HG03066 (cell line): ENCODE data around the gene CCDC177.

ENCODE experiments used
- ATAC-seq: cut with Tn5 transposase; IDR thresholded peaks from one replicate; pipeline ENCODE4 v1.9.1; 2021; ENCODE audit warnings: low read depth; ENCODE audit not compliant: unreplicated experiment

The CCDC177 gene

DNA sequence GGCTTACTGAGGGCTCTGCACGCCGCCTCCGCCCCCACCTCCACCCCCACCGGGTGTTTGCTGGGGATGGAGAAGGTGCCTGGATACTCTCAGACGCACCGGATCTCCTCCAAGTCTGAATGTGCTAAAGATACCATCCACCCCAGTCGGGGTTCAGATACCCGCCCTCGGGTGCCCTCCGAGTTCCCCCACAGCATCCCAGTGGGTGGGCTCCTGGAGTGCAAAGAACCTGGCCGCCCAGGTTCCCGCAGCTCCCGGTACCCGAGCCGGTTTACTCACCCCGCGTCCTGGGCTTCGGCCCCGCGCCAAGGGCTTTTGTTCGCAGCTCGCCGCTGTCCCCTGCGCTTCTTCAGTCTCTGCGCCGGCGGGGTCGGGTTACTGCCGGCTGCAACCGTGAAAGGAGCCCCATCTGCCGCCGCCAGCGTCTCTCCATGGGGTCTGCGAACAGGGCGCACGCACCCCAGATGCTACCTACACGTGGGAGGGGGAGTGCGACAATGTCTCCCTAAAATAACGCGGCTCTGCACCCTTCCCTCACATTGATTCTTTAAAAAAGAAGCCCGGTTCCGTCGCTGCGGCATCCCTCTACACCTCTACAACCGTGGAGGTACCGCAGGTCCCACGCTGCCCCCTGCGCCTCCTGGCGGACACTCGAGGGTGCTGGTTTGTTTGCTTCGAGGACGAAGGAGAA, at the start of gene CCDC177:
Gene CCDC177 (minus strand): TSS at position 609 of the 691 bp plus-strand sequence. CDS start 1,249 bp downstream, outside the sequence.
- ATAC-seq, result no peak

DNA sequence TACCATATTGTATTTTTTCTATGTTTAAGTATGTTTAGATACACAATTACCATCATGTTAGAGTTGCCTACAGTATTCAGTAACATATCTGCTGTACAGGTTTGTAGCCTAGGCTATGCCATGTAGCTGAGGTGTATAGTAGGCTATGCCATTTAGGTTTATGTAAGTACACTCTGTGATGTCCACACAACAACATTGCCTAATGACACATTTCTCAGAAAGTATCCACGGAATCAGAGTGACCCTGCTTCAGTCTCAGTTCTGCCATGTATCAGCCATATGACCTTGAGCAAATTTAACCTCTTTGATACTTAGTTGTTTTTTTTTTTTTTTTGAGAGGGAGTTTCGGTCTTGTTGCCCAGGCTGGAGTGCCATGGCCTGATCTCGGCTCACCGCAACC, 49.5 kb upstream of the CCDC177 start:
- no peak for ATAC-seq

DNA sequence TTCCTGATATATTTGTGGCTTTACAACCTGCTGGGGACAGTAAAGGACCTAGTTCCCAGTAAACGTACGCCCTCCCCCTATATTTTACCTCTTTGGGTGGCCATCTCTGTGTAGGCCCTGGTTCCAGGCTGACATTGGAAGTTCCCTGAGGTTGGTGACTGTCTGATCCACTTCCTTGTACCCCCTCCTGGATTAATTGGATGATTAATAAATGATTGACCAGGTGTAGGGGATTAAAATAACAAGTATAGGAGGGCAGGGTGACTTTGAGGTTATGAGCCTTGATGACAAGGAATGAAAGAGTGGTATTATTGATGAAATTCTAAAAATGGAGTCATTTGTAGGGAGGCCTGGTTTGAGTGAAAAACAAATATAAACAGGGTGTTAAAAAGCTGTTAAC, 46.3 kb upstream of the CCDC177 start:
- no peak for ATAC-seq

DNA sequence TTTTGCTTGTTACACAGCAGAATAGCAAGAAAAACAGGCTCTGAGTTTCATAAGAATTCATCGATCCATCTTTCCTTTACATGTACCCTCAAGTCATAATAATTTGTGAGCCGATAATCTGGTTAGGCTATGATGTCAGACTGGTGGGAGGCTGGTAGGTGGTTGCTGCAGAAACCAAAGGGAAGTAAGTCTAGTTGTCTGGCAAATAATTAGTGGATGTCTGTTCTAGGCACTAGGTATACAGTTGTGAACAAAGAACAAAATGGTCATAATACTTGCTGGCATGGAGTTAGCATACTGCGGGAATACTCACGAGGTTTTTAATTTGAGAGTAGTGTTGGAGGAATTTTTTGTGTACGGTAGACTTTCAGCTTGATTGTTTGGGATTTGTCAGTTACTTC, 45.5 kb upstream of the CCDC177 start:
- ATAC-seq, result no peak

DNA sequence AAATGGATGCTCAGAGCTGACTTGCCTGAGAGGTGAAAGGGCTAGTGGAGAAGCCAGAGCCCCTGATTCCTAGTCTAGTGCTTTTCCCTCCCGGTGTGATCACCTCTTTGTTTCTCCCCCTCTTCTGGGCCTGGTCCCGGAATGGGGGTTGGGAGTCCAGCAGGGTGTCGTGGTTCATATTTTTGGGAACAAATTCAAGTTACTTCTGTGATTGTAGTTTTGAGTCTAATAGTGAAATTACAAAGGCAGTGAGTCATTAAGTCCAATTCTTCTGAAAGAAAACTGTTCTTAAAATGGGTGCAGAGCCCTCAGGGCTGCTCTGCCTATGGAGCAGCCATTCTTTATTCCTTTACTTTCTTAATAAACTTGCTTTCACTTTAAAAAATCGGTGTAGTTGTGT, 44.3 kb upstream of the CCDC177 start:
- ATAC-seq, result no peak

DNA sequence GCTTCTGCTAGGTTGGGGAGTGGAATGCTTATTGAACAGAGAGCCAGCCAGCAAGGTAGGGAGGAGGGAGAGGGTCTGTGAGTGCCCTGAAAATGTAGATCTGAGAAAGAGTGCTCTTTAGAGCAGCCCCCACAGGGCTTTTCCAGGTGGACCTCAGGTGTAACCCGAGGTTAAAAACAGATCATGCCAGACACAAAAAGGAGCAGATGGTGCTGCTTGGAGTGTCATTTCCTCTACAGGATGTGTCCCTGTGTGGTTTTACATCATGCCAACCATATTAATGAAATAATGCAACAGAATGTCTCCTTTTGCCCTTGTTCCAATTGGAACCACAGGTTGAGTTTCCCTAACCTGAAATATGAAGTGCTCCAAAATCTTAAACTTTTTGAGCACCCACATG, 43.1 kb upstream of the CCDC177 start:
- no peak for ATAC-seq

DNA sequence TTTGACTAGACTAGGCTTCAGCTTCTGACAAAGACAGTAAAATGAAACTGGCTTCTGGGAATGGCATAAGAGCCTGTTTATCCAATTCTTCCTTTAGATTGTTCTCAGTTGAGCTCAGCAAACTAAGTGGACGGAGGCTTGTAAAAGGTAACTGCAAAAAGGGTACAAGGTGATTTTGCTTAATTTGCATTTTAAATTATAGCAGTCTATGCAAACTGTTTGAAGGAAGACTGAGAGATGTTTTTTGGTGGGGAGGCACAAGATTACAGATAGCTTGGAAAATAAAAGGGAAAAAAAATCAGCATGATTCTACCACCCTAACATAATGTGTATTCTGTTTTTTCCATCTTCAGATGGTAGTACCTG, 41.7 kb upstream of the CCDC177 start:
- no peak for ATAC-seq

DNA sequence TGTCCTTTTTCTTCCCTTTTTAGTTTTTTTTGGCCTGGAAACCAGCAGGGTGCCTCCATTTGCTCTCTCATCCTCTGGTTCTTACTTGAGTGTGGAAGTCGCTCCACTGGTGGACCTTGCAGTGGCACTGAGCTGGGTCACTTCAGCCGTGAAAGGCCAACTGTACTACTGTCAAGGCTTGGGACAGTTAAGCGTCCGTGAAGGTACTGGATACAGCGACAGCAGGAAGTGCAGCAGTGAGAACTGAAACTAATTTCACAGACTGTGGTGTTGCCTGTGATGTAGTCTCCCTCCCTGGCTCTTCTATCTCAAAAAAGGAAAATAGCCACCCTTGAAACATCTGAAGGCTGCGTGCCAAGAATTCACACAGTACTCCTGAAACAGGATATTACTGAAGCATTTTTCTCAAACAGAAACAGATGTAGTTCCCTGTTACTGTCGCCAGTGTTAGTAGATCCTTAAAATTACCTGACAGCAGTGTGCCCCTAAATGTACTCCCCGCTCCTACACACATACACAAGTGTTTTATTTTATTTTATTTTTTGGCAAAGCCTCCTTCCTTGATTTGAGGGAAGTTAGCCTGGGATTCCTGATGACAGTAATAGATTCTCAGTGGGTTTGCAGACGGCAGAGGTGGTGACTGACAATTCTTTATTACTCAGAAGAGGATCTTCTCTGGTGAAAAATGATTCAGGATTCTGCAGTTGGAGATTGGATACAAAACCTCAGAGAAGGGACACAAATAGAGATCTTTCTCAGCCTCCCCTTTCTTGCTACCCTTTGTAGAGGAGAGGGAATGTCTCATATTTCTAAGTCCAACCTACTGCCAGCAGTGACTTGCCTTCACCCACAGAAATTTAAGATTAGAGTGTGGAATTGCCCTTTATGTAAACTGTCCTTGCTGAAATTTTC, 41.1 kb upstream of the CCDC177 start:
- ATAC-seq, result peak; percentile 55

DNA sequence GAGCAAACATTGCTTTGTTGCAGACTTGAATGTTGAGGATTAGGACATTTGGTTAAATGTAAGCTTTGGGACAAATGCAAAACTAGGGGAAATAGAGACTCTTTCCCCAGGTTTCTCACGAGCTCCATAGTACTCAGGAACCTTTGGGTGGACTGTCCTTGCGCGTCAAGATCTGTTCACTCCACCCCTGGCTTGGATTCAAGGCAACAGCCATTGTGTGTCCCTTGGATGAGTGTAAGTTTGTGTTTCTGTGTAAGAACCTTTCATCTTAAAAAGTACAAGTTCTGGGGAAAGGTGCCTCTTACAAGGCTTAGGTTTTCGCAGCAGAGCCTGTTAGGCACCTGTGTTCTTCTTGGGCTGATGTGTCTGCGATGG, 40.4 kb upstream of the CCDC177 start:
- no peak for ATAC-seq

DNA sequence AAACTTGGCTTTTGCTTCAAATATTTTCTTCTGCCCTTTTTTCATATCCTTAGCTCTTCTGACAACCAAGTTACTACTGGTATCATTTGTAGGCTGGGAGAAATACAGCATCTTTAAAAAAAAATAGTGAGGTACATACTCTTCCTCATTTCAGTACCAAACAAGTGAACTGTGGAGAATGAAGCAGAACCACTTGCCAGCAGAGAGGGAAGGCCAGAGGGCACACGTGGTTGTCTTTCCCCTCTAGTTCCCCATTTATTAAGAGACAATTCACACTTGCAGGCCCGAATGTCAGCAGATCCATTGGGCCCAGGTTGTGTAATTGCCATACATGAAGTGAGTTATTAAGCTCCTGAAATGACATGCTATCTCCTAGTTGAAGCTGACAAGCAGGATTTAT, 39.9 kb upstream of the CCDC177 start:
- ATAC-seq, result no peak

DNA sequence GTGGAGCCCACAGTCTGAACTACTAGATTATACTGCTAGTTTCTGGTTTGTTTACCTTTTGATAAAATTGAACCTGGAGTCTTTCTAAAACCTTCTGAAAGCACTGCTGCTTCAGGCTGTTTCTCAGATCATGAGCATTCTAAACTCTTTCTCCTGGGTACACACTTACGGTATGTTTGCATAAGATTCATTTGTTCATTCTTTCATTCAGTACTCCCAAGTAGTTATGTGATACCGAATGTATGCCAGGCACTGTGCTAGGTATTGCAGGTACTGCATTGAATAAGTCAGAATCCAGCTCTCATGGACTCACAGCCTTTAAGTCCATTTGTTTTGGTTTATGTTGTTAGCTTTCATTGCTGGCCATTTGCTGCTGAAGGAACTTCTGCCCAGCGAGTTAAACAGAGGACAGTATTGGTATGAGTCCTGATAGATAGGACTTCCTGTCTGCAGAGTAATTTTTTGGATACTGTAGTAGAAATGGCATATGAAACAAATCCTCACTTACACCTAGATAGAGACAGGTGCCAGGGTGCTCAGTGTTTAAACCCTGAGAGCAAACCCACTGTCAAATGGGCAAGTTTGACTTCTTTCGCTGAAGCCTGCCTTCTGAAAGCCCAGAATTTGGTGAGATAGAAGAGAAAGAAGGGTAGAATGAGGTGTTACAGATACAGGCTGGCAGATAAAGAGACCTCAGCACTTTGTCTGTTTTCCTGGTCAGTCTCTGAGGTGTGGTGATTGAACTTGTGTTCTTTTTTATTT, 38.8 kb upstream of the CCDC177 start:
- no peak for ATAC-seq

DNA sequence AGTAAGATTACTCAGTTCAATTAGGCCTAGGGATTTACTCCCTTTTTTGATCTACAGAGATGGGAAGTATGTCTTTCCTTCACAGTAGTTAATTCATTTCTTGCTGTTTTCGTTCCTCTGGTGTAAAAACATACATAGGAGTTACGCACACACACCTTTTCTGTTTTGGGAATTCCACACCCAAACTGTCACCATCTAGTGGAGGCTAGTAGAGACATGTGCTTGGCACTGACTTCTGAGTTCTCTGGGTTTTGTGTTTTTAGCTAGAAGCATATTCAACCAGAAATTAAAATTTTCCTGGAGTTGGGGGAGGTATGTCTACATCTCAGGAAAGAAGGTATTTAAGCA, 38.1 kb upstream of the CCDC177 start:
- no peak for ATAC-seq

DNA sequence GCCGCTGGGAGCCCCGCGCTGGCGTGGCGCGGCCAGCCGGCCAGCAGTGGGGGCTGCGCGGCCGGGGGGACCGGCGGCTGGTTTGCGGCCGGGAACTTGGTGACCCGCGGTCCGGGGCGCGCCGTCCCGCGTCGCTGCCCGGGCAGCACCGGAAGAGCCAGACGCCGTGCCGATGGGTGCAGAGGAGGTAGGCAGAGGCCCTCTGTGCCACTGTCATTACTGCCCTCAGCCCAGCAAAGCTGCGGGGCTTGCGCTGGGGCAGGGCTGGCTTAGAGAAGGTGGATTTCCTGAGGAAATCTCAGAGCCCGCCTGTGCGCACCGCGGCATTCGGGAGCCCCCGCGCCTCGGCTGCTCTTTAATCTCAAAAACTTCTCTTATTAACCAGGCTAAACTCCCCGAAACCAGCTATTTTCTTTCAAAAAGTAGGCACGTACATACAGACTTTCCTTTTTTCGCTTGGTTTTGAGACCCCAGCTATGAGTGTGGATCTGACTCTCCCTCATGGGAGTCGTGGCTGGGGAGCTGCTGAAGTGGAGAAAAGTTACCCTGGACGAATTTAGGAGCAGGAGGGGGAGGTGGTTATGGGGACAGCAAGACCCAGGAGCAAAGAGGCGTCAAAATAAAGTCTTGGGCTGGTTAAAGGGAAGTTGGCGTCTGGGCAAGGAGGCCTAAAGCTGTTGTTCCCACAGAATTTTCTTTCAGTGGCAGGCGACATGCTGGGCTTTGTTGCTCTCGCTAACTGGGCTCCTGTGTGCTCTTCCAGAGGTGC, 37.5 kb upstream of the CCDC177 start:
- ATAC-seq, result peak; percentile 13

DNA sequence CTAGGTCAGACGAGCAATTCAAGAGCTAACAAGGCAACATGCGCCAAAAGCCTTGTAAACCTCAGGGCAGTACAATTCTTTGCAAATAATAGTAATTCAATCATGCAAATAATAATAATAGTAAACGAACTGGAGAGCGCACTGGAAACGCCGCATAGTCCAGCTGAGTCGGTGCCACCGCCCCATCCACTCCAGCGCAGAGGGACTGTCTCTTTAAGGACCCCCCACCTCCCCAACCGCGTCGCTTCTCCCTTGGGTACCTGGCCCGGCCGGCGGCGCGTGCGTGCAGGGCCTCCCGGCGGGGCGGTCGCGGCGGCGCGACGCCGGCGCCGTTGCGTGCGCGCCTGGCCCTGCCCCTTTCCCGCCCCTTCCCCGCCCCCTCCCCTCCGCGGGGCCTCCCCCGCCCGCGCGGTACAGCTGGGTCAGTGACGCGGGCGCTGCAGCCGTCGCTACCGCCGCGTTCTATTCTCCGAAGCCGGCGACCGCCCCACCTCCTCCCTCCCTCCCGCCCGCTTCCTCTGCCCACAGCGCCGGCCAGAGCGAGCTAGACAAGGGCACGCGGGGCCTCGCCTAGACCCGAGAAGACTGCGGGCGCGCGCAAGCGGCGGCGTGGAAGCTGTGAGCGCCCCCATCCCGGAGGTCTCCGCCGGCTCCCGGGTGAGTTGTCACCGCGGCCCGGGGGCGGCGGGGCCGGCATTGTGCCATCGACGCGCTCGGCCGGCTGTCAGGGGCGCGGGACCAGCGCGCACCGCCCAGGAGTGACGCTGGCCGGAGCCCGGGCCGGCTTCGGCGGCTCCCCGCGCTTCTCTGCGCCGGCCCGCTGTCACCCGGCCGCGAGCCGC, 36.7 kb upstream of the CCDC177 start, which contains the start of gene SUSD6:
Gene SUSD6 (plus strand): TSS at position 425 of the 842 bp plus-strand sequence. CDS start 46,997 bp downstream, outside the sequence.
- peak; percentile 44 for ATAC-seq

DNA sequence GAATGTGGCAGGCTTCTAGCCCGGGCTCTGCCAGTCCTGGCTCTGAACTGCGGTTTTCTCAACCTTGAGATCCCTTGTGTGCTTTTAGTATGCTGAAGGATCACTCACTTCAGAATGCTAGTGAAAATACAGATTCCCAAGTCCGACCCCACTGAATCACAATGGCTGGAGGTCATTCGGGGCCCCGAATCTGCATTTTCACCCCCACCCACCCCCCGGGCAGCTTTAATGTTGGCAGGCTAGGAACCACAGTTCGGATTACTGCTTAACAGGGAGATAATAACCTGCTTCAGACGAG, 36.2 kb upstream of the CCDC177 start:
- no peak for ATAC-seq

DNA sequence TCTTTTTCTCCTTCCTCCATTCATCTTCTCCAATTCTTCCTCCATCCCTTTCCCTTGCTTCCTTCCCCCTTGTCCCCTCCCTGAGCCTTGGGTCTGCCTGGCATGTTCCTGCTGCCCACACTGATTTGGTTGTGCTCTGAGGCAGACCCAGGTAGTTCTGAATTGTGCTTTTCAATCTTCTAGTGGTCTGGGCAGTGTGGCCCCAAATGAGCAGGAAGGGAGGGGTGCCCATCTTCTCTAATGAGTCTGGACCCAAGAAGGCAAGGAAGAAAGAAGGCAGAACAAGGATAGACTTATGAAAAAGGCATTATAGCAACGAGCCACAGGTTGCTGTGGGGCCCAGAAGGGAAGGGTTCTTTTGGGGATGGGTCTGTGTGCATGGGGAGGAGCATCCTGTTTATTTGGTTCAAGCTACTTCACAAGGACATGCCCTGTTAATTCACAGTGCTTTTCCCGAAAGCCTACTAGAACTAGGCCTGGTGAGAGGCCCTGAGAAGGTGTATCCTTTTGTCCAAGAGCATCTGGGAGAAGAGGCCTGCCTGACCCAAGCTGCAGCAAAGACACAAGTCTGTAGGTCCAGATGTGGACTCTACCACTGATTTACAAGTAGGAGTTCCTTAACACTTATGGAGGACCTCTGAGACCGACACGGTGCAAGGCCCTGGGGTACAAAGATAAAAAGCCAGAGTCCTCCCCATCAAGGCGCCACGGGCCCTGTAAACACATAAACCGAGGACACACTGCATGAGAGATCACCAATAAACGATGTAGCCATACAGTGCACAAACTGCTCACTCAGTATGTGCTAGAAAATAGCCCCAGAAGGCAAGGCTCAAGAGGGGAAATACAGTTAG, 35.6 kb upstream of the CCDC177 start:
- ATAC-seq, result no peak

DNA sequence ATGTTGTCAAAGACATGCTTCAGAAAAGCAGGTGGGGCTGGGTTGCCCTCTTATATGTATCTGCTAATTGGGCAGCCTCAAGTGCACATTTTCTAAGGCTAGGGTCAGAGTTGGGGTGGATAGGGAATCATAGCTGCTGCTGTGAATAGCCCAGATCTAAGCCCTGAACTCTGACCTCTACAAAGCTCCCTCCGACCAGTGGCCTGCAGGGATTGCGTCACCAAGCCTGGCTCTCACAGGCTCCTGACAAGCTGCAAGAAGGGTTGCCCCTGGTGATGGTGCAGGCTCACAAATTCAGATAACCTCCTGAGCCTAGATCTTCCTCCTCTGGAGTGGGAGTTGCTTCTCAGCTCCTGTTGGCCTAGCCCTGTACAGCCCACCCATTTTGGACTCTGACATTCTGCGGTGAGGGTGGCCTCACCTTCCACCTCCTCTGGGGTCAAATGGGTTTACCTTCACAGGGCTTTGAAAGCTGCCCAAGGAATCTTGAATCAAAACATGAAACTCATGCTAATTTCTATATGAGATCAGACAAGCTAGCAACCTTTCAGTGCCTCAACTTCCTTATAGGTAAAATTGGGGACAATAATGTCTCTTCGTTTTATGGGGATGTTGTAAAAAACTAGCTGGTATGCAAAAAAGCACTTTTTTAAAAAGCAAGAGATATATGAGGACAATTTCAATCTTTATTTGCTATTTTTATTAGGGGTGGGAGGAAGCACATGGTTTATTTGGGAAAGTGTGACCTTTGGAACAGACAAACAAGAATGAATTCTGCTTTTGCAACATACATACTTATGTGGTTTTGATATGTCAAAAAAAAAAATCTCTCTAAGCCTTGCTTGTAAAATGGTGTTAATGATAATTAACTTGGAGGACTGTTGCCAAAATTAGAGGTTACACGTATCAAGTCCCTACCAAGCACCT, 31.9 kb upstream of the CCDC177 start:
- no peak for ATAC-seq

DNA sequence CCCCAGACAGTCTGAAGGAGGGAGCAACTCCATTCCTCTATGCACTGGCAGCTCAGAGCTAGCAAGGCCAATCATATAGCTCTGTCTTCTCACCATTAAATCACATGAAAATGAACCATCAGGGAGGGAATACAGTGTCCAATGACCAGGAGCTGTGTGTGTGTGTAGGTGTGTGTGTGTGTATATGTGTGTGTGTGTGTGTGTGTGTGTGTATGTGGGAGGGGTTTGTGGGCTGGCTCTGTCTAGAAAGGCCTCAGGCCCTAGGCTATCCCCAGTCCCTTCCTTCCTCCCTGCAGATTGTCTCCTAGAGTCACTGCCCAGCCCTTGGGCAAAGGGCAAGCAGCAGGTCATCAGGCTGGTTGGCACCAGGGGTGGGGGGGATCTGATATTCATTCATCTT, 31.1 kb upstream of the CCDC177 start:
- ATAC-seq, result no peak
